NCI-H446 (cell line): ENCODE results near the gene SESN3.

ENCODE experiments used
- DNase-seq, 2 experiments: peaks; one replicate each; lab custom pipeline; 2025; lab: John Stamatoyannopoulos, UW

SESN3 gene

GRCh38 chr11:95123556-95123955, 107.4 kb downstream of the SESN3 start:
- DNase-seq = no peak

- DNase-seq = no peak
Observed at GRCh38 chr11:95121698-95122097, 109.3 kb downstream of the SESN3 start.

GRCh38 chr11:95119361-95120060, 111.5 kb downstream of the SESN3 start:
- no peak for DNase-seq

GRCh38 chr11:95115597-95115996, 115.4 kb downstream of the SESN3 start:
- DNase-seq = no peak
